SK-N-SH (cell line): ENCODE results near the gene E4F1. TPM values are rescaled to one million over a fixed set of nuclear protein-coding genes. Genes with fewer than 3 reads are reported as not detected.
A peak's percentile ranks its signal among the peaks of the same experiment; 100 is the strongest.
"Not testable (repeated sequence)": the region's sequence is repeated elsewhere in the genome, so short reads cannot be mapped to it uniquely, and the experiment has no call there.

ENCODE experiments used
- CTCF ChIA-PET: fragments of 300-600, 350-600 bp; formaldehyde crosslinking; extraction: SDS; loops from one replicate; lab custom pipeline; 2021; lab: Yijun Ruan, JAX
- POLR2A ChIA-PET: fragments of 350-600 bp; sonication (Branson Sonifier 250); formaldehyde crosslinking; extraction: SDS; loops from one replicate; lab custom pipeline; 2020; ENCODE audit warnings: antibody characterized with exemption, inconsistent platforms; lab: Yijun Ruan, JAX
- DNase-seq: peaks from one replicate; pipeline ENCODE4 v3.0.0; 2012
- H2AFZ ChIP-seq: fragments of 200-600 bp; sonication (generic); 2 replicates; pipeline ENCODE4 v1.8.1; 2016; ENCODE audit warnings: antibody characterized with exemption, mild to moderate bottlenecking, low read depth
- H3F3A ChIP-seq: fragments of 200-600 bp; sonication (generic); replicated peaks from 2 replicates; pipeline ENCODE3; 2016; ENCODE audit warnings: antibody characterized with exemption, mild to moderate bottlenecking; ENCODE audit not compliant: insufficient read depth
- H3K27ac ChIP-seq, 2 experiments: fragments of 200-500 bp in 1 of 2; fragments of 200-600 bp in 1 of 2; sonication (Bioruptor generic) in 1 of 2; sonication (generic), shearing (Covaris generic) in 1 of 2; 2 replicates each; pipeline versions ENCODE4 v1.5.1 to v1.6.1; 2014 to 2016; ENCODE audit warnings: low read depth in 2 of 2, inconsistent platforms in 1 of 2, low read length in 1 of 2, mild to moderate bottlenecking in 1 of 2, mixed read lengths in 1 of 2
- H3K27me3 ChIP-seq: fragments of 200-600 bp; sonication (generic), shearing (Covaris generic); 2 replicates; pipeline ENCODE4 v1.6.1; 2016; ENCODE audit warnings: mixed run types; ENCODE audit not compliant: insufficient read depth
- H3K36me3 ChIP-seq, 2 experiments: fragments of 200-500 bp in 1 of 2; fragments of 200-600 bp in 1 of 2; sonication (Bioruptor generic) in 1 of 2; sonication (generic) in 1 of 2; replicated peaks in 1 of 2; 2 replicates each; pipeline versions ENCODE3 to v1.5.1; 2014 to 2016; ENCODE audit warnings: low read length in 1 of 2, mild to moderate bottlenecking in 1 of 2; ENCODE audit not compliant: insufficient read depth in 2 of 2, control insufficient read depth in 1 of 2
- H3K4me1 ChIP-seq, 2 experiments: fragments of 200-500 bp in 1 of 2; fragments of 200-600 bp in 1 of 2; sonication (Bioruptor generic) in 1 of 2; sonication (generic), shearing (Covaris generic) in 1 of 2; 2 replicates each; pipeline versions ENCODE4 v1.5.1 to v1.6.1; 2014 to 2016; ENCODE audit warnings: low read depth in 1 of 2, low read length in 1 of 2, mixed run types in 1 of 2; ENCODE audit not compliant: insufficient read depth in 2 of 2, control insufficient read depth in 1 of 2
- H3K4me2 ChIP-seq: fragments of 200-600 bp; sonication (generic), shearing (Covaris generic); 2 replicates; pipeline ENCODE4 v1.6.1; 2017; ENCODE audit warnings: mixed run types
- H3K4me3 ChIP-seq, 2 experiments: fragments of 200-500 bp in 1 of 2; fragments of 200-600 bp in 1 of 2; sonication (Bioruptor generic) in 1 of 2; sonication (generic), shearing (Covaris generic) in 1 of 2; 2 replicates each; pipeline versions ENCODE4 v1.5.1 to v1.8.1; 2014 to 2016; ENCODE audit warnings: low read depth in 2 of 2, inconsistent platforms in 1 of 2, low read length in 1 of 2, mild to moderate bottlenecking in 1 of 2, mixed read lengths in 1 of 2, moderate library complexity in 1 of 2
- H3K79me2 ChIP-seq: fragments of 200-600 bp; sonication (generic); 2 replicates; pipeline ENCODE4 v1.8.1; 2017; ENCODE audit warnings: mild to moderate bottlenecking; ENCODE audit not compliant: insufficient read depth
- H3K9ac ChIP-seq: fragments of 200-600 bp; sonication (generic); 2 replicates; pipeline ENCODE4 v1.6.1; 2017; ENCODE audit warnings: mixed run types
- H3K9me2 ChIP-seq: fragments of 200-600 bp; sonication (generic); 2 replicates; pipeline ENCODE4 v1.6.1; 2017; ENCODE audit warnings: mixed run types
- H3K9me3 ChIP-seq: fragments of 200-600 bp; sonication (generic); 2 replicates; pipeline ENCODE4 v1.6.1; 2017; ENCODE audit warnings: mixed run types, mild to moderate bottlenecking, moderate library complexity
- H4K20me1 ChIP-seq: fragments of 200-600 bp; sonication (generic); 2 replicates; pipeline ENCODE4 v1.6.1; 2017; ENCODE audit warnings: mild to moderate bottlenecking, mixed run types; ENCODE audit not compliant: insufficient read depth
- FOSL2 ChIP-seq: IDR thresholded peaks from 2 replicates; pipeline ENCODE4 v1.4.0; 2012; ENCODE audit warnings: low read depth, mild to moderate bottlenecking, moderate library complexity, borderline replicate concordance
- JUND ChIP-seq: IDR thresholded peaks from 2 replicates; pipeline ENCODE4 v1.4.0; 2012
- NFIC ChIP-seq: IDR thresholded peaks from 2 replicates; pipeline ENCODE4 v1.4.0; 2012; ENCODE audit warnings: borderline replicate concordance
- POLR2AphosphoS5 ChIP-seq: IDR thresholded peaks from 2 replicates; pipeline ENCODE4 v1.6.1; 2012; ENCODE audit warnings: low read depth, low read length
- REST ChIP-seq: IDR thresholded peaks from 2 replicates; pipeline ENCODE4 v1.6.1; 2012; ENCODE audit warnings: mild to moderate bottlenecking, low read depth, low read length, moderate library complexity
- WGBS: methylation state at CpG from one replicate; pipeline ENCODE4 v1.1.6; 2017; ENCODE audit warnings: low lambda C conversion rate; 5-methylcytosine and 5-hydroxymethylcytosine counted together
- polyA plus RNA-seq, 3 experiments: library from polyadenylated mRNA; depleted of rRNA; stranded (reverse); fragments of >200 nt; gene quantifications; 2 replicates each; pipeline ENCODE4 v1.2.3, GENCODE V29; 2012

Gene E4F1
- polyA plus RNA-seq, 1 of the 3 experiments (the other 2 are of a cell fraction), result 33.0 TPM

DNA sequence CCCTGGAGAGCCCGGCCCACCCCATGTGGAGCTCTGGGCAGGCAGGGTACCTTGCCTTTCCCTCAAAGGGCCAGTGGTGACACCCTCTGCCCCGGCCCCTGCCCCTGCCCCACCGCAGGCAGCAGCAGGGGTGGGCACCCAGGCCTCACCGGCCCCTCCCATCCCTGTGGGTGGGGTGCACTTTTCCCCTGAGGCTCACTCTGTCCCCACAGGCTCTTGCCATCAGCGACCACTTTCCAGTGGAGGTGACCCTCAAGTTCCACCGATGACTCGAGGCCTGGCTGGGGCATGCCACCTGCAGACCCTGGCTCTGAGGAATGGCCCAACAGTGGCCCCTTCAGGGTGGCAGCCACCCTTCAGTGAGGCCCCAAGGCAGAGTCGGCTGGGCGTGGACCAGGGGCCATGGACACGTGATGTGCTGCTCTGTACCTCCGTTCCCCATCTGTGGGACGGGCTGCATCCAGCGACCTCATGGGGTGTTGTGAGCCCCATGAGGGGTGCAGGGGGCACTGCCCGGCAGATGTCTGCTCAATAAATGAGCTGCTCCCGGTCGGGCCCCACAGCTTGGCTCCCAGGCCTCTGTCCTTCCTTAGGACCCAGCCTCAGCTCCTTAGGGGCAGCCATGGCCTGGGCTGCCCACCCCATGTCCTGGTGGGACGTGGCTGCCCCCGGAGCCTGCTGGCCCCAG, 14.9 kb downstream of the E4F1 start:
- peaks cover 8 to 38% of the 10 kb centered on the region in 2 experiments for H3K36me3 ChIP-seq
- peaks cover 0 to 3% of the 10 kb centered on the region in 2 experiments; a peak in 1 of 4 replicates for H3K4me1 ChIP-seq
- no peaks in the 10 kb centered on the region for H4K20me1 ChIP-seq
- ChIA-PET POLR2A (interaction anchor here (1.0 to 1.9 kb wide), 2 partner anchors 8 to 13 kb away, joined by 3 to 5 read pairs; partner anchors contain the start of gene ECI1), CTCF (interaction anchor here (0.9 to 1.2 kb wide), 2 partner anchors 13 to 235 kb away, joined by 5 read pairs; partner anchors contain the start of gene ECI1)
- no peak overlapping the region for H2AFZ ChIP-seq
- no peaks in the 10 kb centered on the region for H3K27me3 ChIP-seq
- no peaks in the 10 kb centered on the region for H3K9me2 ChIP-seq
- peaks cover 10% of the 10 kb centered on the region for H3F3A ChIP-seq
- no peak overlapping the region for H3K9ac ChIP-seq
- peak; percentile 5; the same call in 1 of the 2 replicates for TF ChIP-seq POLR2AphosphoS5
- no peak for TF ChIP-seq REST
- H3K79me2 ChIP-seq, result no peaks in the 10 kb centered on the region
- no peak overlapping the region for H3K27ac ChIP-seq
- WGBS, result 88% methylated on average over 5 of the region's 18 CpGs
- no peak overlapping the region for H3K4me3 ChIP-seq
- peak; percentile 42 for DNase-seq
- H3K9me3 ChIP-seq, result no peaks in the 10 kb centered on the region
- no peak overlapping the region for H3K4me2 ChIP-seq

- ChIA-PET CTCF (interaction anchor here (0.9 to 1.2 kb wide), 2 partner anchors 13 to 236 kb away, joined by 5 read pairs; partner anchors contain the start of gene ECI1), POLR2A (interaction anchor here (1.0 to 1.9 kb wide), 2 partner anchors 8 to 12 kb away, joined by 3 to 5 read pairs; partner anchors contain the start of gene ECI1)
- Histone ChIP-seq H3K4me1 (peaks cover 0 to 3% of the 10 kb centered on the region in 2 experiments; a peak in 1 of 4 replicates), H3K27me3 (no peaks in the 10 kb centered on the region), H3K36me3 (peaks cover 8 to 32% of the 10 kb centered on the region in 2 experiments), H3K27ac (no peak overlapping the region), H3K4me3 (no peak overlapping the region), H4K20me1 (no peaks in the 10 kb centered on the region), H3K9me3 (no peaks in the 10 kb centered on the region), H3K9me2 (no peaks in the 10 kb centered on the region), H3F3A (peaks cover 10% of the 10 kb centered on the region), H3K9ac (no peak overlapping the region), H3K4me2 (no peak overlapping the region), H2AFZ (no peak overlapping the region), H3K79me2 (no peaks in the 10 kb centered on the region)
- DNase-seq, result peak; percentile 37
- 89% methylated on average over 7 of the region's 15 CpGs for WGBS
- TF ChIP-seq NFIC (no peak), FOSL2 (no peak), JUND (peak; percentile 7; the same call in 1 of the 2 replicates), POLR2AphosphoS5 (0 out of 2 replicates have a peak, but pooled peaks have one; percentile 3)
These were observed 15.7 kb downstream of the E4F1 start for GRCh38 chr16:2238838-2239675.

- H3F3A ChIP-seq, DNase-seq, H3K27me3 ChIP-seq, H3K4me3 ChIP-seq, H3K4me2 ChIP-seq, H3K79me2 ChIP-seq, H3K9me3 ChIP-seq, H2AFZ ChIP-seq, H3K27ac ChIP-seq, H4K20me1 ChIP-seq, H3K9ac ChIP-seq, H3K9me2 ChIP-seq, H3K4me1 ChIP-seq: not testable (repeated sequence)
- peaks cover 8 to 31% of the 10 kb centered on the region in 2 experiments for H3K36me3 ChIP-seq
- POLR2A ChIA-PET, result interaction anchor here (1.3 kb wide), 1 partner anchor 11 kb away, joined by 3 read pairs; the partner anchor contains the start of gene ECI1
- 85% methylated on average over 9 of the region's 9 CpGs for WGBS
- CTCF ChIA-PET, result interaction anchor here (2.4 kb wide), 1 partner anchor 11 kb away, joined by 8 read pairs; the partner anchor contains the start of gene ECI1
These were observed 16.9 kb downstream of the E4F1 start for GRCh38 chr16:2240331-2240730.
